CD4-positive, alpha-beta T cell (primary cell): ENCODE data around the gene ITPRIPL2. TPM values are rescaled to one million over a fixed set of nuclear protein-coding genes. Genes with fewer than 3 reads are reported as not detected.

Experiments used
- ATAC-seq: fragments of 200-7000 bp; cut with Tn5 transposase; one replicate; pipeline ENCODE4 v1.10.0; 2022; ENCODE audit warnings: mild to moderate bottlenecking; ENCODE audit not compliant: poor library complexity
- CTCF ChIA-PET: fragments of 350-600 bp; sonication (Branson Sonifier 250); formaldehyde crosslinking; loops from one replicate; lab custom pipeline; 2021; ENCODE audit warnings: antibody characterized with exemption, inconsistent platforms; lab: Charles Lee
- POLR2A ChIA-PET: fragments of 350-600 bp; sonication (Branson Sonifier 250); formaldehyde crosslinking; loops from one replicate; lab custom pipeline; 2021; ENCODE audit warnings: antibody characterized with exemption, inconsistent platforms; lab: Charles Lee
- DNase-seq, 14 experiments: peaks; one replicate each; pipeline ENCODE4 v3.0.0-alpha.2; 2013 to 2020; ENCODE audit warnings: mixed read lengths in 2 of 14
- H3K27ac ChIP-seq, 2 donors: one replicate each; pipeline versions ENCODE4 v1.5.1 to v1.7.0; 2013; ENCODE audit warnings: low read length in 2 of 2, low read depth in 1 of 2, mild to moderate bottlenecking in 1 of 2
- H3K27me3 ChIP-seq, 2 experiments: 1 replicate in 1 of 2; 2 replicates in 1 of 2; pipeline versions ENCODE4 v1.6.1 to v1.7.0; 2013; ENCODE audit warnings: low read length in 2 of 2, control low read depth in 1 of 2, mild to moderate bottlenecking in 1 of 2, moderate library complexity in 1 of 2; ENCODE audit not compliant: insufficient read depth in 2 of 2, control insufficient read depth in 1 of 2
- H3K36me3 ChIP-seq: one replicate; pipeline ENCODE4 v1.6.1; 2013; ENCODE audit warnings: low read length, control low read depth; ENCODE audit not compliant: insufficient read depth
- H3K4me1 ChIP-seq: one replicate; pipeline ENCODE4 v1.6.1; 2013; ENCODE audit warnings: low read length, control low read depth; ENCODE audit not compliant: insufficient read depth
- H3K4me3 ChIP-seq: one replicate; pipeline ENCODE4 v1.5.1; 2013; ENCODE audit warnings: mild to moderate bottlenecking, low read length, moderate library complexity
- H3K9me3 ChIP-seq, 2 experiments: 1 replicate in 1 of 2; 2 replicates in 1 of 2; pipeline versions ENCODE4 v1.6.1 to v1.7.0; 2013; ENCODE audit warnings: low read length in 2 of 2, mild to moderate bottlenecking in 2 of 2, control low read depth in 1 of 2, moderate library complexity in 1 of 2; ENCODE audit not compliant: control insufficient read depth in 1 of 2, insufficient read depth in 1 of 2
- H3K27ac Mint-ChIP-seq: one replicate; pipeline ENCODE4 v1.8.0; 2020; ENCODE audit warnings: mixed read lengths
- H3K27me3 Mint-ChIP-seq: one replicate; pipeline ENCODE4 v1.8.0; 2021; ENCODE audit warnings: mixed read lengths
- H3K36me3 Mint-ChIP-seq: one replicate; pipeline ENCODE4 v1.8.0; 2021; ENCODE audit warnings: low read depth, mixed read lengths
- H3K4me1 Mint-ChIP-seq: one replicate; pipeline ENCODE4 v1.8.0; 2021; ENCODE audit warnings: low read depth, mixed read lengths
- H3K4me3 Mint-ChIP-seq: one replicate; pipeline ENCODE4 v1.8.0; 2020; ENCODE audit warnings: mild to moderate bottlenecking, mixed read lengths
- H3K9me3 Mint-ChIP-seq: one replicate; pipeline ENCODE4 v1.8.0; 2020; ENCODE audit warnings: mixed read lengths
- intact Hi-C, 2 experiments: fragments of 100-400 bp; cut with DNase I in 1 of 2; cut with micrococcal nuclease in 1 of 2; formaldehyde crosslinking; loops; one replicate each; pipeline versions ENCODE4 v1.15.1 to v1.9.0; 2023 to 2025; cut with DNase I, micrococcal nuclease
- total RNA-seq, 174 experiments: library from RNA in 2 of 174; stranded (reverse) in 2 of 174; gene quantifications; one replicate each; pipeline ENCODE4 v1.2.3 and lab custom pipeline; 2021 to 2026
- TF ChIP-seq, protein P1 (sequence below): fragments of 200-600 bp; IDR thresholded peaks from one replicate; pipeline ENCODE4 v1.8.0; 2022; ENCODE audit warnings: antibody characterized with exemption, mild to moderate bottlenecking

ITPRIPL2 gene
- total RNA-seq, 2 experiments from 2014 or later: 0.31 to 0.36 TPM

DNA sequence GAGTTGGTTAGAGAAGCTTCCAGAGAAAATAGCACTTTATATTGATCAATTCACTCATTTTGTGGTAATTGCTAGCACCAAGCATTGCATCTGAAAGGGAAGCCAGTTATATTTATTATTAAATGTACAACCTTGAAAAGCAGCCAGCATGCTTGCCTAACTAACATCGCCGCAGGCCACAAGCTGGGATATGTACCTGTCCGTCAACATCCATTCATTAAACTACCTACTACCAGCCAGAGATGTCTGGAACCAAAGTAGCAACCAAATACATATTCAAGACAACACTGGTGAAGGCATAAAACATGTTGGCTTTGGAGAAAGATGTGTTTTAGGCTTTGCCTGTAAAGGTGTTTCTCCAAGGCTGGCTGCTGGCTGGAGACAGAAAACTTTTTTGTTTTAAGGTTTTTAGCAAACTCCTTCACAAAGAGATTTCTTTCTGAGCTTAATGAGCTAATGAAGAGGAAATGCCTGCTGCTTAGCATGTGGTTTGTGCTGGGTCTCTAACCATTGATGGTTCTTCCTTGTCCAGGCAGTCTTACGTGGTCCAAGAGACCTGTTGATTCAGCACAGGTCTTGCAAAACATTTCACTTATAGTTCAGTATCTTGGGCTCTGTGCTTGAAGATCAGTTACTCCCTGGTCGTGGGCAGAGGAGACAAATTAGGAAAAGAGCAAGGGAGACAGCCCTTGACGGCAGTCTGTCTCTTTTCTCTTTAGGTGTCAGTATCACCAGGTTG, 3.1 kb downstream of the ITPRIPL2 start:
- ChIA-PET CTCF (no interaction called here), POLR2A (interaction anchor here (0.7 kb wide), 1 partner anchor 49 kb away, joined by 3 read pairs; the partner anchor contains the start of gene COQ7)
- no peak overlapping the region for H3K4me3 Mint-ChIP-seq
- no peak overlapping the region for H3K27ac ChIP-seq
- peak overlapping the region; percentile 39 for H3K27ac Mint-ChIP-seq
- H3K4me1 ChIP-seq: peaks cover 24% of the 10 kb centered on the region
- no peak for DNase-seq
- H3K27me3 Mint-ChIP-seq: peaks cover 42% of the 10 kb centered on the region
- H3K9me3 ChIP-seq: peaks cover 0 to 12% of the 10 kb centered on the region in 2 experiments
- H3K4me1 Mint-ChIP-seq: peaks cover 19% of the 10 kb centered on the region
- H3K36me3 Mint-ChIP-seq: no peaks in the 10 kb centered on the region
- ATAC-seq: no peak
- H3K9me3 Mint-ChIP-seq: no peaks in the 10 kb centered on the region
- peaks cover 15 to 22% of the 10 kb centered on the region in 2 experiments for H3K27me3 ChIP-seq
- intact Hi-C loops: no loop called here
- TF ChIP-seq, protein P1, sequence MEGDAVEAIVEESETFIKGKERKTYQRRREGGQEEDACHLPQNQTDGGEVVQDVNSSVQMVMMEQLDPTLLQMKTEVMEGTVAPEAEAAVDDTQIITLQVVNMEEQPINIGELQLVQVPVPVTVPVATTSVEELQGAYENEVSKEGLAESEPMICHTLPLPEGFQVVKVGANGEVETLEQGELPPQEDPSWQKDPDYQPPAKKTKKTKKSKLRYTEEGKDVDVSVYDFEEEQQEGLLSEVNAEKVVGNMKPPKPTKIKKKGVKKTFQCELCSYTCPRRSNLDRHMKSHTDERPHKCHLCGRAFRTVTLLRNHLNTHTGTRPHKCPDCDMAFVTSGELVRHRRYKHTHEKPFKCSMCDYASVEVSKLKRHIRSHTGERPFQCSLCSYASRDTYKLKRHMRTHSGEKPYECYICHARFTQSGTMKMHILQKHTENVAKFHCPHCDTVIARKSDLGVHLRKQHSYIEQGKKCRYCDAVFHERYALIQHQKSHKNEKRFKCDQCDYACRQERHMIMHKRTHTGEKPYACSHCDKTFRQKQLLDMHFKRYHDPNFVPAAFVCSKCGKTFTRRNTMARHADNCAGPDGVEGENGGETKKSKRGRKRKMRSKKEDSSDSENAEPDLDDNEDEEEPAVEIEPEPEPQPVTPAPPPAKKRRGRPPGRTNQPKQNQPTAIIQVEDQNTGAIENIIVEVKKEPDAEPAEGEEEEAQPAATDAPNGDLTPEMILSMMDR: no peak
- H3K4me3 ChIP-seq: no peak overlapping the region
- no peaks in the 10 kb centered on the region for H3K36me3 ChIP-seq

DNA sequence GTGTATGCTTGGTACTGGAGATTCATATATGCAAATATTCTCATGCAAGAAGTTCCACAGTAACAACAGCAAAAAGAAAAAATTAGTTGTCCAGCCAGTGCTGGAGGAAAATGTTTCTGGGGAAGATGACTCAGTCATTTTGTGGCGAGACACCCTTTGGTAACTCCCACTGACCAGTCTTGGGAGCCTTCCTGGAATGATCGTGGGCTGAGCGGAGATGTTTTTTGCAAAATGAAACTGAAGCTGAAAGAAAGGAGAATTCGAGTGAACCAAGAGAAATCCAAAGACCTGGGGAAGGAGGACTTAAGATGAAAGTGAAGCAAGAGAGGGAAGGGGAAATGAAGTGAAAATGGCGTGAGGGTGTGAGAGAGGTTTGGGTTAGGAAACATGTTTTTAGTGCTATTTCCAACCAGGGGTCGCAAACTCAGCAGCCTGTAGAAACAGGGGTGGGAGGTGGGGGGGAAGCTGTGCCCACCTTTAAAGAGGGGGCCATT, 5.2 kb downstream of the ITPRIPL2 start:
- Mint-ChIP-seq H3K4me3 (peak overlapping the region; percentile 23), H3K9me3 (no peaks in the 10 kb centered on the region), H3K27ac (no peak overlapping the region), H3K4me1 (peaks cover 19% of the 10 kb centered on the region), H3K36me3 (no peaks in the 10 kb centered on the region), H3K27me3 (peaks cover 28% of the 10 kb centered on the region)
- Histone ChIP-seq H3K9me3 (peaks cover 0 to 7% of the 10 kb centered on the region in 2 experiments), H3K4me3 (peak overlapping the region; percentile 36), H3K27me3 (peaks cover 10 to 17% of the 10 kb centered on the region in 2 experiments), H3K4me1 (peaks cover 18% of the 10 kb centered on the region), H3K36me3 (no peaks in the 10 kb centered on the region), H3K27ac (no peak overlapping the region)
- TF ChIP-seq, protein P1: no peak
- ChIA-PET CTCF (no interaction called here), POLR2A (no interaction called here)
- DNase-seq: peak in 3 of 14 experiments; percentile 32 to 56 (median 54)
- intact Hi-C loops: no loop called here
- no peak for ATAC-seq

DNA sequence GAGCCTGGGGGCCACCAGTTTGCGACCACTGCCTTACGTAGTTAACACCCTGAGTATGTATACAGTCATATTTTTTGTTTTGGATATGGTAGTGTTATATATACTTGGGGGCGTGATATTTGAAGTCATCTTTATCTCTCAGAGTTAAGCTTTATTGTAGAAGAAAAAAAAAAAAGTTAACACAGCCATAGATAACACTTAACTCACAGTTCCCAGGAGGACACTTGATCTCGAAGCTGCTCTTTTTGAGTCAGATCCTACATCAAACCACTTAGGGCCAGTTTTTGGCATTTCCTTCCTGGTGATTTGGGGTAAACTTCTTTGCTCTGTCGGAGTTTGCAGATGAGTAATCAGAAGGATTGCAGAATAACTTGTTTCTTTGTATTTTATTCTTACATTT, 5.8 kb downstream of the ITPRIPL2 start:
- Mint-ChIP-seq H3K36me3 (no peaks in the 10 kb centered on the region), H3K9me3 (no peaks in the 10 kb centered on the region), H3K4me1 (peaks cover 19% of the 10 kb centered on the region), H3K27me3 (peaks cover 28% of the 10 kb centered on the region), H3K4me3 (no peak overlapping the region), H3K27ac (no peak overlapping the region)
- Histone ChIP-seq H3K4me3 (no peak overlapping the region), H3K27me3 (peaks cover 10 to 17% of the 10 kb centered on the region in 2 experiments), H3K36me3 (no peaks in the 10 kb centered on the region), H3K9me3 (peaks cover 0 to 7% of the 10 kb centered on the region in 2 experiments), H3K4me1 (peaks cover 17% of the 10 kb centered on the region), H3K27ac (no peak overlapping the region)
- ATAC-seq (no peak), DNase-seq (no peak)
- CTCF ChIA-PET: no interaction called here
- TF ChIP-seq, protein P1: no peak
- POLR2A ChIA-PET: no interaction called here
- intact Hi-C loops: no loop called here
